Right lobe of liver (tissue), 6 donors: ENCODE data around the gene TENM3. TPM values are rescaled to one million over a fixed set of nuclear protein-coding genes. Genes with fewer than 3 reads are reported as not detected.

Experiments
- ATAC-seq, 4 donors: fragments of 200-7000 bp; cut with Tn5 transposase; one replicate each; pipeline ENCODE4 v1.9.1; 2020; ENCODE audit warnings: mild to moderate bottlenecking in 4 of 4, moderate library complexity in 4 of 4
- DNase-seq, 3 donors: peaks; one replicate each; pipeline ENCODE4 v3.0.0-alpha.2; 2020
- H3K27ac ChIP-seq, 3 donors: fragments of 200-600 bp; one replicate each; pipeline ENCODE4 v1.8.0; 2022
- H3K27me3 ChIP-seq, 2 donors: fragments of 200-600 bp; one replicate each; pipeline ENCODE4 v1.8.0; 2022
- H3K36me3 ChIP-seq, 4 donors: fragments of 200-600 bp; sonication (generic) in 1 of 4; one replicate each; pipeline versions ENCODE4 v1.5.1 to v1.8.0; 2017 to 2022; ENCODE audit warnings: control low read depth in 1 of 4
- H3K4me1 ChIP-seq, 4 donors: fragments of 200-600 bp; sonication (generic) in 1 of 4; one replicate each; pipeline versions ENCODE4 v1.5.1 to v1.8.0; 2017 to 2022; ENCODE audit warnings: control low read depth in 1 of 4
- H3K4me3 ChIP-seq, 3 donors: fragments of 200-600 bp; one replicate each; pipeline ENCODE4 v1.8.0; 2022
- H3K9me3 ChIP-seq, 4 donors: fragments of 200-600 bp; sonication (generic) in 1 of 4; one replicate each; pipeline versions ENCODE4 v1.5.1 to v1.8.0; 2017 to 2022; ENCODE audit warnings: control low read depth in 1 of 4
- POLR2A ChIP-seq: fragments of 450-650 bp; IDR thresholded peaks from one replicate; pipeline ENCODE4 v1.6.1; 2017; ENCODE audit warnings: antibody characterized with exemption, mild to moderate bottlenecking
- WGBS: methylation state at CpG from one replicate; pipeline ENCODE4 v1.1.6; 2018; ENCODE audit warnings: low coverage, low lambda C conversion rate; ENCODE audit not compliant: insufficient coverage; ENCODE audit errors: missing lambda C conversion rate; 5-methylcytosine and 5-hydroxymethylcytosine counted together
- intact Hi-C, 2 donors: fragments of 100-400 bp; cut with DNase I; formaldehyde crosslinking; loops; one replicate each; pipeline versions ENCODE4 v1.11.2 to v1.14.1; 2022
- total RNA-seq, 6 experiments: library from RNA; depleted of rRNA in 2 of 6; stranded (reverse); fragments of >200 nt in 2 of 6; fragmentation: NEBNext Ultra II Directional in 3 of 6; extraction: Animal tissue kit (Norgen Biotek cat#: 25700) in 3 of 6; gene quantifications; one replicate each; pipeline versions ENCODE4 v1.1.0 to v1.2.4, GENCODE V29; 2016 to 2023
- TF ChIP-seq, protein P1 (sequence below), 4 donors: fragments of 200-600 bp in 3 of 4; fragments of 450-650 bp in 1 of 4; IDR thresholded peaks; one replicate each; pipeline versions ENCODE4 v1.5.1 to v1.8.0; 2016 to 2022; ENCODE audit warnings: antibody characterized with exemption in 4 of 4, mild to moderate bottlenecking in 2 of 4
- donor health status: DM: no; HTN: yes; CAD: no.
- donor health status: DM: no; HTN: no; CAD: no.
- donor health status: DM: no; HTN: no; CAD: no.
- donor health status: DM: no; HTN: yes; CAD: no.
- donor health status: DM: no; HTN: yes; CAD: no.

TENM3 gene
- total RNA-seq, 6 experiments from 2014 or later, result 0.06 to 3.0 (median 1.1) TPM

DNA sequence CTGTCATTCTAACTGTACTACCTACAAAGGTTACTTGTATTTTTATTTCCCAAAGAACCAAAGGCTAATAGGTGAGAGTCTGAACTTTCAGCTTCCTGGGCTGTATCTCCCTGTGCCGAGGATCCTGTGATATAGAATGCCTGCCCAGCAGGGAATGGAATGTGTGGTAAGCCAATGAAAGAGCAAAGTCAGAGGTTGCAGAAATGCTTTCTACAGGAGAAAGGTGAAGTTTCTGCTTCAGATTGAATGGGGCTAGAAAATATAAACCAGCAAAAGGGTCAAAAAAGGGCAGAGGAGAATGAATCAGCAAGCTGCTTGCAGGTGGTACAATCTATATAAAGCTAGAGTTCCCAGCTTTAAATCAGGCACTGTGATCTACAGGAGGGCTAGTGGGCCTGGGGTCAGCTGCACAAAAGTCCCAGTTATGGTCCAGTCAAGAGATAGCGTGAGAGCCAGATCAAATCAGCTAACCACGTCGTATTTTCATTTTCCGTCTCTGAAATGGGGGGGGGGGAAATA, 527.9 kb downstream of the TENM3 start:
- Histone ChIP-seq H3K27me3 (no peaks in the 10 kb centered on the region), H3K4me1 (no peaks in the 10 kb centered on the region), H3K9me3 (no peaks in the 10 kb centered on the region), H3K4me3 (no peak overlapping the region), H3K27ac (no peak overlapping the region), H3K36me3 (no peaks in the 10 kb centered on the region)
- TF ChIP-seq, protein P1, sequence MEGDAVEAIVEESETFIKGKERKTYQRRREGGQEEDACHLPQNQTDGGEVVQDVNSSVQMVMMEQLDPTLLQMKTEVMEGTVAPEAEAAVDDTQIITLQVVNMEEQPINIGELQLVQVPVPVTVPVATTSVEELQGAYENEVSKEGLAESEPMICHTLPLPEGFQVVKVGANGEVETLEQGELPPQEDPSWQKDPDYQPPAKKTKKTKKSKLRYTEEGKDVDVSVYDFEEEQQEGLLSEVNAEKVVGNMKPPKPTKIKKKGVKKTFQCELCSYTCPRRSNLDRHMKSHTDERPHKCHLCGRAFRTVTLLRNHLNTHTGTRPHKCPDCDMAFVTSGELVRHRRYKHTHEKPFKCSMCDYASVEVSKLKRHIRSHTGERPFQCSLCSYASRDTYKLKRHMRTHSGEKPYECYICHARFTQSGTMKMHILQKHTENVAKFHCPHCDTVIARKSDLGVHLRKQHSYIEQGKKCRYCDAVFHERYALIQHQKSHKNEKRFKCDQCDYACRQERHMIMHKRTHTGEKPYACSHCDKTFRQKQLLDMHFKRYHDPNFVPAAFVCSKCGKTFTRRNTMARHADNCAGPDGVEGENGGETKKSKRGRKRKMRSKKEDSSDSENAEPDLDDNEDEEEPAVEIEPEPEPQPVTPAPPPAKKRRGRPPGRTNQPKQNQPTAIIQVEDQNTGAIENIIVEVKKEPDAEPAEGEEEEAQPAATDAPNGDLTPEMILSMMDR (IDR thresholded peaks at IDR 0.05), result no peak
- TF ChIP-seq POLR2A, result no peak
- no peak for ATAC-seq
- intact Hi-C loops, result no loop called here
- DNase-seq, result no peak
- 25% methylated on average over 2 of the region's 5 CpGs for WGBS

DNA sequence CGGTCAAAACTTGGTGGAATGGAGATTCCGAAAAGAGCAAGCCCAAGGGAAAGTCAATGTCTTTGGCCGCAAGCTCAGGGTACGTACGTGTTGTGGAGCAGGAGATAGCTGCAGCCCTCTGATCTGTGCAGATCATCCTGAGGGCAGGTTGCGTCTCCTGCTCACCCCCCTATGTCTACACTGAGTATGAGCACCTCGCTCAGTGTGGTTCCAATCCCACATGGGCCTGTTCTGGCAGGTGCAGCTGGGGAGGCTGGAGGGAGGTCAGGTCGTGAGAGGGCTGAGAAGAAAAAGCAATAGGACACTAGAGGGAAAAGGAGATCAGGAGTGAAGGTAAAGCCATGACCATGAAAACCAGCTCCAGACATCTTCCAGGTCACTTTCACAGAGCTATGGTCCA, 531.9 kb downstream of the TENM3 start:
- no peak for TF ChIP-seq POLR2A
- TF ChIP-seq, protein P1 (IDR thresholded peaks at IDR 0.05), result no peak
- DNase-seq, result no peak
- no peaks in the 10 kb centered on the region for H3K4me1 ChIP-seq
- no peak for ATAC-seq
- no peak overlapping the region for H3K27ac ChIP-seq
- no peaks in the 10 kb centered on the region for H3K9me3 ChIP-seq
- 87% methylated on average over 8 of the region's 8 CpGs for WGBS
- no peaks in the 10 kb centered on the region for H3K36me3 ChIP-seq
- intact Hi-C loops, result no loop called here
- H3K27me3 ChIP-seq, result no peaks in the 10 kb centered on the region
- no peak overlapping the region for H3K4me3 ChIP-seq

DNA sequence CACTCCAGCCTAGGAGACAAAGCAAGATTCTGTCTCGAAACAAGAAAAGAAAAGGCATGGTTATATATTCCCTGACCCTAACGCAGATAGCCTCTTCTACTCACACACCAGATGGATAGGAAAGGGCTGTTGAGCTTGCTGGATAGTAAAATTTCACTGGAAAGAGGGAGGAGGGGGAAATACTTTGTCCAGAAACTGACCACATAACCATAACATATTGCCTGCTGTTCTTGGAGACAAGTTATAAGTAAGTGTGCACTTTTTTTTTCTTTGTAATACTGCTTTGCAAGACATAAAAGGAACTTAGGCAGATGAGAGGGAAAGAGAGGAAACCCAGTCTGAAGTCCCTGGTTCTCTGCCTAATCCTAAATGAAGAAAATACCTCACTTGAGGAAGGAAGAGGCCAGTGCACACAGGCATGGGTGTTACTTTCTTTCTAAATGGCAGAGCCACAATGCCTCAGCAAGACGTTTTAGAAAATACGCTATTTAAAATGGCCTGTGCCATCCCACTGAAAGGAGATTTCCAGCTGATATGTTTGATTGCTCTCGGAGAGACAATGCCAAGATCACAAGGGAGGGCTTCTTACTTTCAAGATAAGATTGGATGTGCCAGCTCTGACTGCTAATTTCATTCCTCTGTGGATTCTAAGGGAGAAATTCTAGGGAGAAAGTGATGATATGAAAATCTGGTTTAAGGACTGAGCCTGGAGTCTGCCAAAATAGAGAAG, 533.3 kb downstream of the TENM3 start:
- intact Hi-C loops, result no loop called here
- no peak overlapping the region for H3K4me3 ChIP-seq
- DNase-seq (no peak), ATAC-seq (no peak)
- H3K27me3 ChIP-seq, result no peaks in the 10 kb centered on the region
- TF ChIP-seq, protein P1 (IDR thresholded peaks at IDR 0.05), result no peak
- H3K36me3 ChIP-seq, result no peaks in the 10 kb centered on the region
- no peaks in the 10 kb centered on the region for H3K4me1 ChIP-seq
- WGBS, result 63% methylated on average over 4 of the region's 5 CpGs
- H3K9me3 ChIP-seq, result no peaks in the 10 kb centered on the region
- H3K27ac ChIP-seq, result no peak overlapping the region

GRCh38 chr4:182778222-182778982, 535.2 kb downstream of the TENM3 start:
- DNase-seq, result no peak
- 67% methylated on average over 8 of the region's 10 CpGs for WGBS
- intact Hi-C loops, result no loop called here
- TF ChIP-seq, protein P1 (IDR thresholded peaks at IDR 0.05), result no peak
- TF ChIP-seq POLR2A, result no peak
- H3K27ac ChIP-seq, result no peak overlapping the region
- no peaks in the 10 kb centered on the region for H3K4me1 ChIP-seq
- no peak overlapping the region for H3K4me3 ChIP-seq
- no peak for ATAC-seq
- H3K27me3 ChIP-seq, result no peaks in the 10 kb centered on the region
- no peaks in the 10 kb centered on the region for H3K36me3 ChIP-seq
- H3K9me3 ChIP-seq, result no peaks in the 10 kb centered on the region
